Mucosa of rectum (tissue), 2 donors: Measurements from ENCODE around the gene PSMD12.
"Not testable (repeated sequence)": the region's sequence is repeated elsewhere in the genome, so short reads cannot be mapped to it uniquely, and the experiment has no call there.

ENCODE experiments used
- H3K27ac ChIP-seq, 2 donors: one replicate each; pipeline ENCODE4 v1.7.0; 2013; ENCODE audit warnings: inconsistent platforms in 2 of 2, low read depth in 2 of 2, low read length in 2 of 2
- H3K27me3 ChIP-seq, 2 donors: one replicate each; pipeline ENCODE4 v1.7.0; 2013; ENCODE audit warnings: low read length in 2 of 2; ENCODE audit not compliant: control insufficient read depth in 2 of 2, insufficient read depth in 2 of 2
- H3K36me3 ChIP-seq, 2 donors: one replicate each; pipeline ENCODE4 v1.7.0; 2013; ENCODE audit warnings: low read length in 2 of 2; ENCODE audit not compliant: control insufficient read depth in 2 of 2, insufficient read depth in 2 of 2
- H3K4me1 ChIP-seq, 2 donors: one replicate each; pipeline ENCODE4 v1.7.0; 2013; ENCODE audit warnings: low read length in 2 of 2, mild to moderate bottlenecking in 1 of 2; ENCODE audit not compliant: control insufficient read depth in 2 of 2, insufficient read depth in 2 of 2
- H3K4me3 ChIP-seq, 2 donors: one replicate each; pipeline ENCODE4 v1.7.0; 2013; ENCODE audit warnings: low read length in 2 of 2
- H3K9ac ChIP-seq, 2 donors: one replicate each; pipeline ENCODE4 v1.7.0; 2013; ENCODE audit warnings: low read length in 2 of 2, low read depth in 1 of 2, mild to moderate bottlenecking in 1 of 2
- H3K9me3 ChIP-seq, 2 donors: one replicate each; pipeline ENCODE4 v1.7.0; 2013; ENCODE audit warnings: low read length in 2 of 2; ENCODE audit not compliant: control insufficient read depth in 2 of 2
- donor health status: healthy.
- donor health status: Normal muscosa, but diverticular disease.

Gene PSMD12

DNA sequence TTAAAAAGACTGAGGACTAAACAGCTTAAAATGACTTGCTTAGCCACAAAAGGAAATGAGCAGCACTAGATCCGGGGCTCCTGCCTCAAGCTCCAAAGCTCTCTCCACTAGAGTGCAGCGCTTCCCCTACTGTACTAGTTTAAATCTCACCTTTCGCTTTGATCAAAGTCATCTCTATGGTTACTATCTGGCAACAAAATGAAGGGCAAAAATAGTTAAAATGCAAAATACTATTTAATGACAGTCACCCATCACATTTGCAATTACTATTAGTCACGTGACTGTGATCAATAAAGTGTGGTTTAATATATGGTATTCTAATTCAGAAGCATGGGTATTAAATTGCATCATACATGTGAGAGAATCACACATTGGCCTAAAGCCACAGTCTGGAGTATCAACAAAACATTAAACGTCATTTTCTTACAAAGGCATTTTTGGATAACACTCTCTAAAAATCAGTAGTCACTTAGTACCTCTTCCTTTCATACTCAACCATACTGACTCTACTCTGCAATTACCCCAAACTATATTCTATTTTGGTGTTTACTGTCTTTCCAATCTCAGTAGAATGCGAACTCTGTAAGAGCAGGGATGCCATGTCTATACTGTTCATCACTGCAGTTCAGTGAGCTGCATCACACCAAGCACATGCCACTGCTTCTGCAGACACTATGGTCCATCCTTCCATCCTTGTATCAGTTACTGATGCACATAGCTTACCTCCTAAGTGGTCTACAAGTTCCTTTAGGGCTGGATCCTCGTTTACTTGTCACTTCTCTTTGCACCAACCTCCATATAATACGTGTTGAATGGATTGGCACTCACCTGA, 6.2 kb downstream of the PSMD12 start:
- H3K9me3 ChIP-seq: no peaks in the 10 kb centered on the region
- H3K4me1 ChIP-seq: peaks cover 7 to 10% of the 10 kb centered on the region in 2 donors
- no peak overlapping the region for H3K27ac ChIP-seq

DNA sequence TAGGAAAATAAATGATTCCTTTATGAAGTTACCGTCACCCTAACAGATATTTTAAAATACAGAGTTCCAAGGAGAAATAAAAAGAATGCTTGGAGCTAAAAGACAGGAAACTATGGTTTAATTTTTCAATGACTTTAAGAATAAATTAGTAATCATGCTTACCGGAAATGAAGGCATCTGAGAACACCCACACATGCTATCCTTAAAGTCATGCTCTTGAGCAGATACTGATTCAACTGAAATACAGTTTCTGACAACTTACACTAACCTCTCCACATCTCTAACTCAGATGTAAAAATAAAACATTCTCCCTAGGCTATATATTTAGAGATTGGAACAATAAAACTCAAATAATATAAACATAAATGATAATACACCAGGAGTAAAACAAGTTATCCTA, 7.8 kb downstream of the PSMD12 start:
- Histone ChIP-seq H3K36me3 (peaks cover 21 to 36% of the 10 kb centered on the region in 2 donors), H3K4me3 (no peak overlapping the region), H3K27me3 (no peaks in the 10 kb centered on the region), H3K9ac (no peak overlapping the region), H3K4me1 (no peaks in the 10 kb centered on the region), H3K27ac (no peak overlapping the region), H3K9me3 (no peaks in the 10 kb centered on the region)

More for the DNA sequence above, 6.2 kb downstream of the PSMD12 start:
- peaks cover 15 to 27% of the 10 kb centered on the region in 2 donors for H3K36me3 ChIP-seq
- no peaks in the 10 kb centered on the region for H3K27me3 ChIP-seq
- no peak overlapping the region for H3K9ac ChIP-seq
- H3K4me3 ChIP-seq: no peak overlapping the region

DNA sequence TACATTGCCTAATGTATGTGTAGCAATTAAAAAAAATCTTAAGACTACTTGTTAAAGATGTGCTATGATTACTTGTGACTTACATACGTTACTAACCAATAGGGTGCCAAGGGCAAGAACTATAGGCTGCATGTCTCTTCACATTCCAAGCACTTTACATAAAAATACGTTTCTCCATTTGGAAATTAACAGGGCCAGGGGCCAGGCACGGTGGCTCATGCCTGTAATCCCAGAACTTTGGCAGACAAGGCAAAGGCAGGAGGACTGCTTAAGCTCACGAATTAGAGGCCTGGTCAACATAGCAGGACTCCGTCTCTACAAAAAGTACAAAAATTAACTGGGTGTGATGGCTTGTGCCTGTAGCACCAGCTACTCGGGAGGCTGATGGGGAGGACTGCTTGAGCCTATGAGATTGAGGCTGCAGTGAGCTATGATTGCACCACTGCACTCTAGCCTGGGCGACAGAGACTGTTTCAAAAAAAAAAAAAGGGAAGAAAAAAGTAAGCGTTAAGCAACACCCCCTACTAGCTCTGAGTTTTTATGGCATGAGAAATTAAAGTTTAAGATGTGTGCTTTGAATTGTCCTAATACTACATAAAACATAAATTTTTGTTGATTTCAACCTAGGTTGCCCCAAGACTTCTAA, 12.3 kb downstream of the PSMD12 start:
- no peak overlapping the region for H3K4me3 ChIP-seq
- peaks cover 43 to 55% of the 10 kb centered on the region in 2 donors for H3K36me3 ChIP-seq
- H3K9me3 ChIP-seq: no peaks in the 10 kb centered on the region
- no peaks in the 10 kb centered on the region for H3K4me1 ChIP-seq
- no peaks in the 10 kb centered on the region for H3K27me3 ChIP-seq
- no peak overlapping the region for H3K27ac ChIP-seq
- no peak overlapping the region for H3K9ac ChIP-seq

DNA sequence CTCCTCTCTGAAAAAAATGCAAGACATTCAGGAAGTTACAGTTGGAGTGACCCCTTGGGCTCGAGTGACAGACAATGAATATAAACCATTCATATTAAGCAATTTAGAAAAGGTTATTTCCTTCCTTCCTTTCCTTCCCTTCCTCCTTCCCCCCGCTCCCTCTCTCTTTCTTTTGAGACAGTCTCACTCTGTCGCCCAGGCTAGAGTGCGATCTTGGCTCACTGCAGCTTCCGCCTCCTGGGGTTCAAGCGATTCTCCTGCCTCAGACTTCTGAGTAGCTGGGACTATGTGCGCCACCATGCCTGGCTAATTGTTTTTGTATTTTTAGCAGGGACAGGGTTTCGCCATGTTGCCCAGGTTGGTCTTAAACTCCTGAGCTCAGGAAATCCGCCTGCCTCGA, 13.2 kb downstream of the PSMD12 start:
- H3K9ac ChIP-seq: no peak overlapping the region
- H3K27ac ChIP-seq: no peak overlapping the region
- no peaks in the 10 kb centered on the region for H3K9me3 ChIP-seq
- H3K4me3 ChIP-seq: no peak overlapping the region
- H3K36me3 ChIP-seq: peaks cover 51 to 62% of the 10 kb centered on the region in 2 donors
- no peaks in the 10 kb centered on the region for H3K27me3 ChIP-seq
- no peaks in the 10 kb centered on the region for H3K4me1 ChIP-seq

DNA sequence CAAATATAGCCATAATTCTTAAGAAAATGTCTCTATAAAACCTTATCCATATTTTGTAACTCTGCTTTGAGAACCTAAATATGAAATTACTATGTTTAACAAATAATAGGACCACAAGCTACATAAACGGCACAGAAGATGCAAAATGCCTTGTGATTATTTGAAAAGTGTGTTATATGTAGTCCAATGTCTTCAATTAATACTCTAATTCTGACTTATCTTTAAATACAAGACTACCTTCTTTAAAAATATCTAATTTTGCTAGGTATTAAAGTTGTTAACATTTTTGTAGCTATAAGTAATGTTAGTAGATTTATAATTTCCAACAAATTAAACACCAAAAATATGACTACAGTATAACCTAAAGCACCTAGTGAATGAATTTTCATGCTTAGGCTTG, 17.0 kb downstream of the PSMD12 start:
- H3K27me3 ChIP-seq: no peaks in the 10 kb centered on the region
- H3K36me3 ChIP-seq: peaks cover 68 to 72% of the 10 kb centered on the region in 2 donors
- H3K9ac ChIP-seq: no peak overlapping the region
- no peak overlapping the region for H3K27ac ChIP-seq
- no peaks in the 10 kb centered on the region for H3K9me3 ChIP-seq
- no peak overlapping the region for H3K4me3 ChIP-seq
- H3K4me1 ChIP-seq: no peaks in the 10 kb centered on the region

DNA sequence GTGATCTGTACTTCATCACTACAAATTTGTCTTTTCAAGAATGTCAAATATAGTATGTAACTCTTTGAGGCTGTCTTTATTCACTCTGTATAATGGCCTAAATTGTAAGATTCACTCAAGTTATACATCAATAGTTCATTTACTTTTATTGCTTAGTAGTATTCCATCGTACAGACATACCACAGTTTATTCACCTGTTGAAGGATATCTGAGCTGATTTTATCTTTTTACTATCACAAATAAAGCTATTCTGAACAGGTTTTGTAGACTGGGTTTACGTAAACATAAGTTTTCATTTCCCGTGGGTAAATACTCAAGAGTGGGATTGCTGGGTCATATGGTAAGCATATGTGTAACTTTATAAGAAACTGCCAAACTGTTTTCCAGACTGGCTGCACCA, 18.6 kb downstream of the PSMD12 start:
- Histone ChIP-seq H3K27me3 (no peaks in the 10 kb centered on the region), H3K9me3 (no peaks in the 10 kb centered on the region), H3K4me1 (no peaks in the 10 kb centered on the region), H3K4me3 (no peak overlapping the region), H3K36me3 (peaks cover 70% of the 10 kb centered on the region in 2 donors), H3K9ac (no peak overlapping the region), H3K27ac (no peak overlapping the region)

DNA sequence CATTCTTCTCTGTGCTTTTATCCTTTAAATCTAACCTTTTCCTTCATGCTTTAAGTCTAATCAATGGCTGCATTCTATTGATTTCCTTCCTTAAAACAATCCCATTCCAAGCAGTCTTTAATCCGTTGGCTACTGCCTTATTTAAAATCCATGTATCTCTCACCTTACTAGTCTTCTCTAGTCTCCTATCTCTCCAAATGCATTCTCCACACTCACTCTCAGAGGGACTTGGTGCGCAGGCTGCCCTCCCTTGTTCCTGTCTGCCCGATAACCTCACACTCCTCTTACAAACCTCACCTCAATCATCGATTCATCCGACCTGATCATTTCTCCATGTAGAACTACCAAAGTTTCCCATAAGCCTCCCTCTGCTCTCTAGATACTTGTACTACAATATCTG, 23.1 kb downstream of the PSMD12 start:
- no peaks in the 10 kb centered on the region for H3K4me1 ChIP-seq
- H3K27me3 ChIP-seq: no peaks in the 10 kb centered on the region
- peaks cover 58 to 61% of the 10 kb centered on the region in 2 donors for H3K36me3 ChIP-seq
- H3K27ac ChIP-seq: no peak overlapping the region
- no peak overlapping the region for H3K9ac ChIP-seq
- H3K4me3 ChIP-seq: no peak overlapping the region
- no peaks in the 10 kb centered on the region for H3K9me3 ChIP-seq

DNA sequence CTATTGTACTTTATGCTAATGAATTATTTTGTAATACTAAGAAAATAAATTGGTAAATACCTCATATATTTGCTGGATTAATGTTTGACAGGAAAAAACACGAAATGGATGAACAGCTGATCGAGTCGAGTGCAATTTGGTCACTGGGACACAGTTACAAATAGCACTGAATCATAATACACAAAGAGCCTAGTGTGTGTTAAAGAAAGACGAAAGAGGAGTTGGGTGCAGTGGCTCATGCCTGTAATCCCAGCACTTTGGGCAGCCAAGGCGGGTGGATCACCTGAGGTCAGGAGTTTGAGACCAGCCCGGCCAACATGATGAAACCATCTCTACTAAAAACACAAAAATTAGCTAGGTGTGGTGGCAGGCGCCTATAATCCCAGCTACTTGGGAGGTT, 28.0 kb downstream of the PSMD12 start:
- H3K36me3 ChIP-seq: peaks cover 27% of the 10 kb centered on the region in 2 donors
- H3K9me3 ChIP-seq, H3K27me3 ChIP-seq, H3K9ac ChIP-seq, H3K27ac ChIP-seq, H3K4me1 ChIP-seq, H3K4me3 ChIP-seq: not testable (repeated sequence)

DNA sequence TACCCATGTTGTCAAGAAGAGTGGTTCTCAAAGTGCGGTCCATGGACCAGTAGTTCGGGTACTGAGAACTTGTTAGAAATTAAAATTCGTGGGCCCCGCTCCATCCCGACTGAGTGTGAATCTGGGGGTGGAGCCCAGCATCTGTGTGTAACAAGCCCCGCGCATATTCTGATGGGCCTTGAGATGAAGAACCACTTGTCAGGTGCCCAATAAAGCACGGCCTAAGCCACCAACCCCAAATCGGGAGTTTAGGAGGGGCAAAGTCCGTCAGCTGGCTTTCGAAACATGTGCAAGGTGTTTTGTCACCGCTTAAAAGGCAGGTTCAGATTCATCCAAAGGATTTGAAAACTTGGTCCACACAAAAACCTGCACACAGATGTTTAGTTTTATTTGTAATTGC, 29.5 kb downstream of the PSMD12 start:
- Histone ChIP-seq H3K4me3 (no peak overlapping the region), H3K27ac (no peak overlapping the region), H3K27me3 (no peaks in the 10 kb centered on the region), H3K36me3 (peaks cover 14% of the 10 kb centered on the region in 2 donors), H3K4me1 (no peaks in the 10 kb centered on the region), H3K9ac (no peak overlapping the region), H3K9me3 (no peaks in the 10 kb centered on the region)

DNA sequence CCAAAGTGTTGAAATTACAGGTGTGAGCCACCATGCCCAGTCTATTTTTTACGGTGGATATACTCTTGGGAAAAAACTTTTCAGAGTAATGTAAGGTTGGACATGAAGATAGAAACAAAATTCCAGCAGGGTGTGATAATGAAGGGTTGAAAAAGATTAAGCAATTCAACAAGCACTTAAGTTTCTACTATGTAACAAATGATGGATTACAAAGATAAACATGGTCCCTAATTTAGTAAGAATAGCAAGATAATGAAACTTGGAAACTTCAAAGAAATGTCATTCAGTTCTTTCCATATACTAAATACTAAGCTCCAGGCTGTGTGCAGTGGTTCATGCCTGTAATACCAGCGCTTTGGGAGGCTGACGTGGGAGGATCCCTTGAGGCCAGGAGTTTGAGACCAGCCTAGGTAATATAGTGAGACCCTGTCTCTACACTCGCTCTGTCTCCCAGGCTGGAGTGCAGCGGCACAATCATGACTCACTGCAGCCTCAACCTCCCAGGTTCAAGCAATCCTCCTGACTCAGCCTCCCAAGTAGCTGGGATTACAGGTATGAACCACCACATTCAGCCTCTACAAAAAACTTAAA, 31.0 kb downstream of the PSMD12 start:
- Histone ChIP-seq H3K36me3 (peaks cover 0 to under 1% of the 10 kb centered on the region in 2 donors), H3K27me3 (no peaks in the 10 kb centered on the region), H3K9me3 (no peaks in the 10 kb centered on the region), H3K9ac (no peak overlapping the region), H3K4me1 (no peaks in the 10 kb centered on the region), H3K4me3 (no peak overlapping the region), H3K27ac (no peak overlapping the region)
